ENCODE results near the gene KCNMB2. TPM values are rescaled to one million over a fixed set of nuclear protein-coding genes. Genes with fewer than 3 reads are reported as not detected.

Gene KCNMB2
- total RNA-seq, 1 experiment from 2014 or later, result not detected

DNA sequence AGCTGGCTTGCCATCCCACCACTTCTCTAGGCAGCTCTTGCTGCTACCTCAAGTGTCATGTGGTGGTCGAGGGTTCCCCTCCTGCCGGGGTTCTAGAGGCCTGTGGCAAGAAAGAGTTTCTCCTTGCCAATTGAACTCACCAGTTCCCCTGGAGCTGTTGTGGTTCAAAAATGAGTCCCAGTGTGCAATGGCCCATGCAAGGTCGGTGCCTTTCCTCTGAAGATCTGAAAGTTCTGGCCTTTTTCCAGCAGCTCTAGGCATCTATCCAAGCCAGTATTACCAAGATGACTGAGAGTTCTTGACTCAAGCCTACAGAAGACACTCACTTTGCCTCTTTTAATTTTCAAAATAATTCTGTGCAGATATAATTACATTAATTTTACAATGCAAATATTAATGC is 163.6 kb downstream of the KCNMB2 start:
- DNase-seq, result no peak
- H3K4me3 ChIP-seq (ENCODE audit: low read length), result no peak overlapping the region
- intact Hi-C loops (cut with micrococcal nuclease), result no loop called here
- H3K27me3 ChIP-seq (ENCODE audit: low read length), result no peaks in the 10 kb centered on the region
- H3K4me1 ChIP-seq (ENCODE audit: insufficient read depth, low read length), result no peaks in the 10 kb centered on the region
- no peak for ATAC-seq
- CTCF ChIA-PET, result no interaction called here
- H3K9me3 ChIP-seq (ENCODE audit: low read length), result no peaks in the 10 kb centered on the region
- H3K27ac ChIP-seq (ENCODE audit: low read length), result no peak overlapping the region
- H3F3A ChIP-seq (ENCODE audit: low read length, unreplicated experiment), result no peaks in the 10 kb centered on the region
- BruUV-seq (replicated peaks), result no TSS peak
- no peaks in the 10 kb centered on the region for H3K36me3 ChIP-seq (ENCODE audit: low read depth, low read length)
- no peaks in the 10 kb centered on the region for H3K79me2 ChIP-seq (ENCODE audit: low read length)
- no peak overlapping the region for H3K4me2 ChIP-seq (ENCODE audit: low read length)
- no peaks in the 10 kb centered on the region for H3K9me2 ChIP-seq (replicated peaks; ENCODE audit: low read length)
- POLR2A ChIA-PET (ENCODE audit: unreplicated experiment), result no interaction called here
- no peak overlapping the region for H3K9ac ChIP-seq (ENCODE audit: low read length)
- TF ChIP-seq EZH2 (IDR thresholded peaks at IDR 0.05; ENCODE audit: low read length, unreplicated experiment), result no peak
- TF ChIP-seq EZH2phosphoT487 (IDR thresholded peaks at IDR 0.05; ENCODE audit: borderline replicate concordance, low read length), result no peak
- TF ChIP-seq, protein P1, sequence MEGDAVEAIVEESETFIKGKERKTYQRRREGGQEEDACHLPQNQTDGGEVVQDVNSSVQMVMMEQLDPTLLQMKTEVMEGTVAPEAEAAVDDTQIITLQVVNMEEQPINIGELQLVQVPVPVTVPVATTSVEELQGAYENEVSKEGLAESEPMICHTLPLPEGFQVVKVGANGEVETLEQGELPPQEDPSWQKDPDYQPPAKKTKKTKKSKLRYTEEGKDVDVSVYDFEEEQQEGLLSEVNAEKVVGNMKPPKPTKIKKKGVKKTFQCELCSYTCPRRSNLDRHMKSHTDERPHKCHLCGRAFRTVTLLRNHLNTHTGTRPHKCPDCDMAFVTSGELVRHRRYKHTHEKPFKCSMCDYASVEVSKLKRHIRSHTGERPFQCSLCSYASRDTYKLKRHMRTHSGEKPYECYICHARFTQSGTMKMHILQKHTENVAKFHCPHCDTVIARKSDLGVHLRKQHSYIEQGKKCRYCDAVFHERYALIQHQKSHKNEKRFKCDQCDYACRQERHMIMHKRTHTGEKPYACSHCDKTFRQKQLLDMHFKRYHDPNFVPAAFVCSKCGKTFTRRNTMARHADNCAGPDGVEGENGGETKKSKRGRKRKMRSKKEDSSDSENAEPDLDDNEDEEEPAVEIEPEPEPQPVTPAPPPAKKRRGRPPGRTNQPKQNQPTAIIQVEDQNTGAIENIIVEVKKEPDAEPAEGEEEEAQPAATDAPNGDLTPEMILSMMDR (conservative IDR thresholded peaks at IDR 0.05; ENCODE audit: low read depth, low read length), result no peak
- H4K20me1 ChIP-seq (ENCODE audit: low read length), result no peaks in the 10 kb centered on the region
- no peak overlapping the region for H2AFZ ChIP-seq (ENCODE audit: low read length)

DNA sequence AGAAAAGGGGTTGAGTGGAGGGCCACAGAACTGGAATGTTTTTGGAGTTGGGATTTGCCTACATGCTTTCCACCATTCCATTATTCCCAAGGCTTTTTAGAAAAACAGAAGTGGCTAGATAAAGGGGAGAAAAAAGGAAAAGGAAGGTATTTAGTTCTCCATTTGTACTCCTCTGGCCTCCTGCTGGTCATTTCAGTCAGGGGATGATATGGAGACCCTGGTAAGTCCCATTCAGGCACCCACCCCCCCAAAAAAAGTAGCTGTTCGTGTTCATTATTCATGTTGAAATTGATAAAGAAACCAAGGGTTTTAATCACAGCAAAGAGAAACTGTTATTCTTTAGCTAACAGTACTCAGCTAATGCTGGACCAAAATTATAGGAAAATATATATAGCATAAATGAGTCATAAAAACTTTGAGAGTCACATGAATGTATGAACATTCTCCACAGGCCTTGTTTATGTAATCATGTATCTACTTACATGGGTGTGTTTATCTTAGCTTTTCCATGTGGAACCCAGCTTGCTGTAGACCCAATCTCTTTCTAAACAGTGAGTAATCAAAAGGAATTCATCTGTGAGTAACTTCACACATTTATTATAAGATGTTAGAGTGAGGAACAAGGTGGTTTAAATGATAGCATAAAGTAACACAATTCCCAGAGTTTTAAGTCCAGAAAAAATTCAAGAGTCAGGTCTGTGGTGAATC is 167.2 kb downstream of the KCNMB2 start:
- H3K9ac ChIP-seq (ENCODE audit: low read length), result no peak overlapping the region
- no peak overlapping the region for H3K27ac ChIP-seq (ENCODE audit: low read length)
- no peaks in the 10 kb centered on the region for H3K4me1 ChIP-seq (ENCODE audit: insufficient read depth, low read length)
- no peak overlapping the region for H3K4me3 ChIP-seq (ENCODE audit: low read length)
- no peak overlapping the region for H2AFZ ChIP-seq (ENCODE audit: low read length)
- no peaks in the 10 kb centered on the region for H3K79me2 ChIP-seq (ENCODE audit: low read length)
- ATAC-seq, result no peak
- H3K27me3 ChIP-seq (ENCODE audit: low read length), result no peaks in the 10 kb centered on the region
- intact Hi-C loops (cut with micrococcal nuclease), result no loop called here
- H4K20me1 ChIP-seq (ENCODE audit: low read length), result no peaks in the 10 kb centered on the region
- BruUV-seq (replicated peaks), result no TSS peak
- H3K9me3 ChIP-seq (ENCODE audit: low read length), result no peaks in the 10 kb centered on the region
- no peaks in the 10 kb centered on the region for H3K36me3 ChIP-seq (ENCODE audit: low read depth, low read length)
- ChIA-PET CTCF (no interaction called here), POLR2A (ENCODE audit: unreplicated experiment) (no interaction called here)
- no peaks in the 10 kb centered on the region for H3F3A ChIP-seq (ENCODE audit: low read length, unreplicated experiment)
- no peak overlapping the region for H3K4me2 ChIP-seq (ENCODE audit: low read length)
- peak; percentile 22 for DNase-seq
- no peak for TF ChIP-seq EZH2phosphoT487 (IDR thresholded peaks at IDR 0.05; ENCODE audit: borderline replicate concordance, low read length)
- TF ChIP-seq, protein P1 (conservative IDR thresholded peaks at IDR 0.05; ENCODE audit: low read depth, low read length), result no peak
- TF ChIP-seq EZH2 (IDR thresholded peaks at IDR 0.05; ENCODE audit: low read length, unreplicated experiment), result no peak
- H3K9me2 ChIP-seq (replicated peaks; ENCODE audit: low read length), result no peaks in the 10 kb centered on the region

DNA sequence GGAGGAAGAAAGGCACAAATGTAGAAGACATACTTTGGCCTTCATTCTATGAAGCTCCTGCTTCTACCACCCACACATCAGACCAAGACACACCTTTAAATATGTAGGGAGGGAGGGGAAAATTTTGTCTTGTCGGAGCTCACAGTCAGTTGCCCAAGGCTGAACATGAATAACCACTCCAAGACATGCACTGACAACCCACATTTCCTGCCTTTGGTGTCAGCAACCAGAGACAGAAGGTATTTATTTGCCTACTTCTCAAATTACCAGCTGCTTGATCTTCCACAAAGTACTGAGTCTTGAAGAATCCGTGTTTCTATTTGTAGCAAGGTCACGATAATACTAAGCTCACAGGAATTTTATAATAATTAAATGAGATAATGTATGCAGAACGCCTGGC is 169.7 kb downstream of the KCNMB2 start:
- Histone ChIP-seq H3K27ac (ENCODE audit: low read length) (no peak overlapping the region), H3K4me3 (ENCODE audit: low read length) (no peak overlapping the region), H3F3A (ENCODE audit: low read length, unreplicated experiment) (no peaks in the 10 kb centered on the region), H3K4me1 (ENCODE audit: insufficient read depth, low read length) (no peaks in the 10 kb centered on the region), H4K20me1 (ENCODE audit: low read length) (no peaks in the 10 kb centered on the region), H3K9me3 (ENCODE audit: low read length) (no peaks in the 10 kb centered on the region), H3K36me3 (ENCODE audit: low read depth, low read length) (no peaks in the 10 kb centered on the region), H3K9ac (ENCODE audit: low read length) (no peak overlapping the region), H3K9me2 (replicated peaks; ENCODE audit: low read length) (no peaks in the 10 kb centered on the region), H3K79me2 (ENCODE audit: low read length) (no peaks in the 10 kb centered on the region), H3K27me3 (ENCODE audit: low read length) (no peaks in the 10 kb centered on the region), H3K4me2 (ENCODE audit: low read length) (no peak overlapping the region), H2AFZ (ENCODE audit: low read length) (no peak overlapping the region)
- DNase-seq, result peak; percentile 47
- POLR2A ChIA-PET (ENCODE audit: unreplicated experiment), result no interaction called here
- ATAC-seq, result peak; percentile 27; the same call in 1 of the 2 replicates
- BruUV-seq (replicated peaks), result no TSS peak
- CTCF ChIA-PET, result no interaction called here
- no peak for TF ChIP-seq EZH2 (IDR thresholded peaks at IDR 0.05; ENCODE audit: low read length, unreplicated experiment)
- no peak for TF ChIP-seq EZH2phosphoT487 (IDR thresholded peaks at IDR 0.05; ENCODE audit: borderline replicate concordance, low read length)
- TF ChIP-seq, protein P1 (conservative IDR thresholded peaks at IDR 0.05; ENCODE audit: low read depth, low read length), result no peak
- intact Hi-C loops (cut with micrococcal nuclease), result no loop called here
